OCI-LY7 (cell line): ENCODE data around the gene PA2G4. TPM values are rescaled to one million over a fixed set of nuclear protein-coding genes. Genes with fewer than 3 reads are reported as not detected.

Source experiments
- BruUV-seq: library from RNA; stranded (reverse); fragments of 400-500 nt; replicated peaks from 2 replicates; lab custom pipeline; 2021; lab: Mats Ljungman, UMichigan
- CTCF ChIA-PET: fragments of 300-600 bp; sonication (Branson Sonifier 250); formaldehyde crosslinking; loops from one replicate; lab custom pipeline; 2022; ENCODE audit warnings: antibody characterized with exemption; ENCODE audit not compliant: unreplicated experiment; lab: Charles Lee
- POLR2A ChIA-PET: fragments of 300-600 bp; sonication (Branson Sonifier 250); formaldehyde crosslinking; loops from one replicate; lab custom pipeline; 2022; ENCODE audit warnings: antibody characterized with exemption; lab: Charles Lee
- DNase-seq: peaks from one replicate; pipeline ENCODE4 v3.0.0-alpha.2; 2015; ENCODE audit warnings: low spot score
- H2AFZ ChIP-seq: fragments of 200-600 bp; sonication (generic), shearing (Covaris generic); 2 replicates; pipeline ENCODE4 v1.6.1; 2014; ENCODE audit warnings: mild to moderate bottlenecking, antibody characterized with exemption, low read length, moderate library complexity
- H3K27ac ChIP-seq: fragments of 200-600 bp; sonication (generic); 2 replicates; pipeline ENCODE4 v1.5.1; 2014; ENCODE audit warnings: mixed run types, low read depth, mild to moderate bottlenecking, moderate library complexity, low read length, inconsistent platforms; ENCODE audit not compliant: poor library complexity, severe bottlenecking
- H3K36me3 ChIP-seq: fragments of 200-600 bp; sonication (generic); 2 replicates; pipeline ENCODE4 v1.6.1; 2014; ENCODE audit warnings: mild to moderate bottlenecking, antibody characterized with exemption, low read length, moderate library complexity, mixed read lengths; ENCODE audit not compliant: insufficient read depth
- H3K4me1 ChIP-seq: fragments of 200-600 bp; sonication (generic); 2 replicates; pipeline ENCODE4 v1.5.1; 2014; ENCODE audit warnings: mild to moderate bottlenecking, low read length; ENCODE audit not compliant: insufficient read depth, poor library complexity, severe bottlenecking
- H3K4me2 ChIP-seq: fragments of 200-600 bp; sonication (generic); 2 replicates; pipeline ENCODE4 v1.6.1; 2014; ENCODE audit warnings: mild to moderate bottlenecking, low read length
- H3K4me3 ChIP-seq: fragments of 200-600 bp; sonication (generic); 2 replicates; pipeline ENCODE4 v1.5.1; 2014; ENCODE audit warnings: mild to moderate bottlenecking, low read depth, low read length; ENCODE audit not compliant: poor library complexity, severe bottlenecking
- H3K79me2 ChIP-seq: fragments of 200-600 bp; sonication (generic); 2 replicates; pipeline ENCODE4 v1.6.1; 2016; ENCODE audit warnings: low read depth, mild to moderate bottlenecking, low read length, moderate library complexity, mixed read lengths; ENCODE audit not compliant: insufficient read depth
- H3K9me2 ChIP-seq: fragments of 200-600 bp; sonication (generic); 2 replicates; pipeline ENCODE4 v1.6.1; 2016; ENCODE audit warnings: mild to moderate bottlenecking, low read length, mixed read lengths; ENCODE audit not compliant: insufficient read depth
- H3K9me3 ChIP-seq: fragments of 200-600 bp; sonication (generic); 2 replicates; pipeline ENCODE4 v1.6.1; 2014; ENCODE audit warnings: mild to moderate bottlenecking, mixed run types, low read length, mixed read lengths
- H4K20me1 ChIP-seq: fragments of 200-600 bp; sonication (generic); 2 replicates; pipeline ENCODE4 v1.6.1; 2014; ENCODE audit warnings: mild to moderate bottlenecking, antibody characterized with exemption, low read length, moderate library complexity, mixed read lengths; ENCODE audit not compliant: insufficient read depth
- CTCF ChIP-seq: fragments of 200-600 bp; sonication (generic); conservative IDR thresholded peaks from 2 replicates; pipeline ENCODE4 v1.5.1; 2014; ENCODE audit warnings: mild to moderate bottlenecking, antibody characterized with exemption, low read length, moderate library complexity, mixed read lengths
- EZH2phosphoT487 ChIP-seq: fragments of 200-600 bp; sonication (generic); IDR thresholded peaks from 2 replicates; pipeline ENCODE4 v1.6.1; 2018; ENCODE audit warnings: low read depth, borderline replicate concordance, mild to moderate bottlenecking, mixed run types, antibody characterized with exemption, low read length, moderate library complexity, mixed read lengths
- intact Hi-C: fragments of 100-400 bp; cut with micrococcal nuclease; formaldehyde crosslinking; loops from one replicate; pipeline ENCODE4 v1.10.0; 2022; ENCODE audit not compliant: unreplicated experiment
- total RNA-seq, 2 experiments: library from RNA; depleted of rRNA in 1 of 2; stranded (reverse); fragments of >200 nt in 1 of 2; shearing (Covaris generic) in 1 of 2; gene quantifications; 2 replicates each; pipeline ENCODE4 v1.2.3, GENCODE V29; 2014 to 2022

The PA2G4 gene
- total RNA-seq, 2 experiments from 2014 or later = 289 to 358 TPM

GRCh38 chr12:56162468-56163290 is 58.3 kb downstream of the PA2G4 start:
- H2AFZ ChIP-seq = no peak overlapping the region
- POLR2A ChIA-PET = interaction anchor here (0.7 to 1.9 kb wide), 5 partner anchors 25 to 45 kb away, joined by 3 to 8 read pairs (median 4); partner anchors contain the start of gene ESYT1
- H4K20me1 ChIP-seq = peaks cover 9% of the 10 kb centered on the region; the same call in 1 of the 2 replicates
- peaks cover 22% of the 10 kb centered on the region for H3K4me1 ChIP-seq
- no peak overlapping the region for H3K4me3 ChIP-seq
- no peak overlapping the region for H3K27ac ChIP-seq
- DNase-seq = no peak
- intact Hi-C loops = no loop called here
- CTCF ChIA-PET = no interaction called here
- peaks cover 26% of the 10 kb centered on the region for H3K79me2 ChIP-seq
- H3K4me2 ChIP-seq = no peak overlapping the region
- peaks cover 86% of the 10 kb centered on the region for H3K36me3 ChIP-seq
- TSS peak; percentile 80 for BruUV-seq
- no peak for TF ChIP-seq CTCF
- no peak for TF ChIP-seq EZH2phosphoT487
- H3K9me2 ChIP-seq = no peaks in the 10 kb centered on the region
- H3K9me3 ChIP-seq = no peaks in the 10 kb centered on the region

Other genes starting within 250 kb of the PA2G4 start
- gene PYM1, start 176.7 kb upstream of the PA2G4 start, total RNA-seq (2014; rRNA removed; shearing (Covaris generic)) = 88.5 and 97.2 TPM in 2 replicates
- 82.7 and 88.5 TPM in 2 replicates for gene PYM1, start 176.7 kb upstream of the PA2G4 start, total RNA-seq (2022)
- gene DGKA, start 173.4 kb upstream of the PA2G4 start, total RNA-seq (2014; rRNA removed; shearing (Covaris generic)) = 106 and 144 TPM in 2 replicates
- gene DGKA, start 173.4 kb upstream of the PA2G4 start, total RNA-seq (2022) = 170 and 216 TPM in 2 replicates
- gene PMEL, start 138.5 kb upstream of the PA2G4 start, total RNA-seq (2014; rRNA removed; shearing (Covaris generic)) = 0.49 and 1.4 TPM in 2 replicates
- gene PMEL, start 138.5 kb upstream of the PA2G4 start, total RNA-seq (2022) = 2.4 and 3.0 TPM in 2 replicates
- 57.8 and 68.1 TPM in 2 replicates for gene CDK2, start 137.7 kb upstream of the PA2G4 start, total RNA-seq (2014; rRNA removed; shearing (Covaris generic))
- 80.9 and 81.4 TPM in 2 replicates for gene CDK2, start 137.7 kb upstream of the PA2G4 start, total RNA-seq (2022)
- 21.6 and 21.8 TPM in 2 replicates for gene RAB5B, start 130.5 kb upstream of the PA2G4 start, total RNA-seq (2014; rRNA removed; shearing (Covaris generic))
- 47.2 and 50.5 TPM in 2 replicates for gene RAB5B, start 130.5 kb upstream of the PA2G4 start, total RNA-seq (2022)
- 2.5 and 2.7 TPM in 2 replicates for gene SUOX, start 107.3 kb upstream of the PA2G4 start, total RNA-seq (2014; rRNA removed; shearing (Covaris generic))
- 6.4 and 7.4 TPM in 2 replicates for gene SUOX, start 107.3 kb upstream of the PA2G4 start, total RNA-seq (2022)
- 0.90 and 1.3 TPM in 2 replicates for gene IKZF4, start 83.5 kb upstream of the PA2G4 start, total RNA-seq (2014; rRNA removed; shearing (Covaris generic))
- gene IKZF4, start 83.5 kb upstream of the PA2G4 start, total RNA-seq (2022) = 6.0 and 8.8 TPM in 2 replicates
- gene RPS26, start 62.6 kb upstream of the PA2G4 start, total RNA-seq (2014; rRNA removed; shearing (Covaris generic)) = 306 and 600 TPM in 2 replicates
- gene RPS26, start 62.6 kb upstream of the PA2G4 start, total RNA-seq (2022) = 74.6 and 79.1 TPM in 2 replicates
- not detected in 2 replicates for gene ERBB3, start 24.4 kb upstream of the PA2G4 start, total RNA-seq (2014; rRNA removed; shearing (Covaris generic))
- 0.83 TPM in 1 of 2 replicates, not detected in the other for gene ERBB3, start 24.4 kb upstream of the PA2G4 start, total RNA-seq (2022)
- 4,534 and 5,932 TPM in 2 replicates for gene RPL41, start 12.1 kb downstream of the PA2G4 start, total RNA-seq (2014; rRNA removed; shearing (Covaris generic))
- gene RPL41, start 12.1 kb downstream of the PA2G4 start, total RNA-seq (2022) = 4,745 and 4,976 TPM in 2 replicates
- gene ZC3H10, start 13.7 kb downstream of the PA2G4 start, total RNA-seq (2014; rRNA removed; shearing (Covaris generic)) = 11.9 and 12.6 TPM in 2 replicates
- gene ZC3H10, start 13.7 kb downstream of the PA2G4 start, total RNA-seq (2022) = 15.8 and 16.5 TPM in 2 replicates
- 74.6 and 85.9 TPM in 2 replicates for gene ESYT1, start 23.7 kb downstream of the PA2G4 start, total RNA-seq (2014; rRNA removed; shearing (Covaris generic))
- gene ESYT1, start 23.7 kb downstream of the PA2G4 start, total RNA-seq (2022) = 108 and 112 TPM in 2 replicates
- 56.6 and 105 TPM in 2 replicates for gene MYL6B, start 48.0 kb downstream of the PA2G4 start, total RNA-seq (2014; rRNA removed; shearing (Covaris generic))
- 62.6 and 77.6 TPM in 2 replicates for gene MYL6B, start 48.0 kb downstream of the PA2G4 start, total RNA-seq (2022)
- 574 and 654 TPM in 2 replicates for gene MYL6, start 53.8 kb downstream of the PA2G4 start, total RNA-seq (2014; rRNA removed; shearing (Covaris generic))
- gene MYL6, start 53.8 kb downstream of the PA2G4 start, total RNA-seq (2022) = 415 and 468 TPM in 2 replicates
- gene SMARCC2, start 84.9 kb downstream of the PA2G4 start, total RNA-seq (2014; rRNA removed; shearing (Covaris generic)) = 59.7 and 68.3 TPM in 2 replicates
- 137 and 162 TPM in 2 replicates for gene SMARCC2, start 84.9 kb downstream of the PA2G4 start, total RNA-seq (2022)
- gene RNF41, start 117.4 kb downstream of the PA2G4 start, total RNA-seq (2014; rRNA removed; shearing (Covaris generic)) = 63.8 and 76.1 TPM in 2 replicates
- 43.7 and 45.6 TPM in 2 replicates for gene RNF41, start 117.4 kb downstream of the PA2G4 start, total RNA-seq (2022)
- gene NABP2, start 119.8 kb downstream of the PA2G4 start, total RNA-seq (2014; rRNA removed; shearing (Covaris generic)) = 37.5 and 46.0 TPM in 2 replicates
- gene NABP2, start 119.8 kb downstream of the PA2G4 start, total RNA-seq (2022) = 54.1 and 61.1 TPM in 2 replicates
- 0.76 and 2.5 TPM in 2 replicates for gene SLC39A5, start 125.5 kb downstream of the PA2G4 start, total RNA-seq (2014; rRNA removed; shearing (Covaris generic))
- 1.2 and 1.4 TPM in 2 replicates for gene SLC39A5, start 125.5 kb downstream of the PA2G4 start, total RNA-seq (2022)
- gene ANKRD52, start 153.8 kb downstream of the PA2G4 start, total RNA-seq (2014; rRNA removed; shearing (Covaris generic)) = 7.0 and 11.7 TPM in 2 replicates
- gene ANKRD52, start 153.8 kb downstream of the PA2G4 start, total RNA-seq (2022) = 35.0 and 35.6 TPM in 2 replicates
- gene COQ10A, start 162.4 kb downstream of the PA2G4 start, total RNA-seq (2014; rRNA removed; shearing (Covaris generic)) = 15.8 and 22.1 TPM in 2 replicates
- gene COQ10A, start 162.4 kb downstream of the PA2G4 start, total RNA-seq (2022) = 20.6 and 28.9 TPM in 2 replicates
- gene CS, start 195.8 kb downstream of the PA2G4 start, total RNA-seq (2014; rRNA removed; shearing (Covaris generic)) = 150 and 154 TPM in 2 replicates
- gene CS, start 195.8 kb downstream of the PA2G4 start, total RNA-seq (2022) = 262 and 281 TPM in 2 replicates
- gene CNPY2, start 211.4 kb downstream of the PA2G4 start, total RNA-seq (2014; rRNA removed; shearing (Covaris generic)) = 62.8 and 75.5 TPM in 2 replicates
- 80.2 and 85.5 TPM in 2 replicates for gene CNPY2, start 211.4 kb downstream of the PA2G4 start, total RNA-seq (2022)
- 69.9 and 106 TPM in 2 replicates for gene PAN2, start 229.4 kb downstream of the PA2G4 start, total RNA-seq (2014; rRNA removed; shearing (Covaris generic))
- 117 and 132 TPM in 2 replicates for gene PAN2, start 229.4 kb downstream of the PA2G4 start, total RNA-seq (2022)
- 16.3 and 18.3 TPM in 2 replicates for gene IL23A, start 234.3 kb downstream of the PA2G4 start, total RNA-seq (2014; rRNA removed; shearing (Covaris generic))
- gene IL23A, start 234.3 kb downstream of the PA2G4 start, total RNA-seq (2022) = 9.8 and 12.7 TPM in 2 replicates